NCI-H524 treated with DMSO at 0.1 percent for 48 hours (cell line): Measurements from ENCODE around the gene CREB5.
"Not testable (repeated sequence)": the region's sequence is repeated elsewhere in the genome, so short reads cannot be mapped to it uniquely, and the experiment has no call there.

Experiments used
- DNase-seq: peaks from one replicate; lab custom pipeline; 2025; lab: John Stamatoyannopoulos, UW

The CREB5 gene

DNA sequence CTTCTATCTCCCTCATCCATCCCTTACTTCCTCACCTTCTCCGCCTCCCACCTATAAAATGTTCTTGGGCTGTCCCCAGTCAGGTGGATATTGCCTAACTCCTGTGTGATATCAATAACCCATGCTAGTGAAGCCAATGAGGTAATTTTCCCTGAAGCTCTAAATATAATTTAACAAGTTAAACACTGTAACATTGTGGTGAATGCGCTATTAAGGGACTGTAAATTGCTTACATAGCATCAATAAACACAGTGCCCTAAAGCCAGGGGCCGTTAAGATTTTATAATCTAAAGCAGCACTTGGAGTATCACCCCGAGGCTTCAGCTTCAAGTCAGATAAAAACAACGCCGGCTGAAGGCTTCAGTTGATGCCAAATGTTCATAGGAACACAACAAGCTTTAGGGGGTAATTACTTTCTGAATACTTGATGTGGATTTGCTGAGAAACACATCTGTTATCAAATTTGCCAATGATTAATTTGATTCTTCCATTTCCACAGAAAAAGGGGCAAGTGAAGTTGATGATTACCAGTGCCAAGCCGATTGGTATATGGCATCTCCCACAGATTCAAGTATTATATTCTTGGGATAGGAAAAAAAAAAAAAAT is 138.4 kb downstream of the CREB5 start:
- DNase-seq: peak; percentile 88

DNA sequence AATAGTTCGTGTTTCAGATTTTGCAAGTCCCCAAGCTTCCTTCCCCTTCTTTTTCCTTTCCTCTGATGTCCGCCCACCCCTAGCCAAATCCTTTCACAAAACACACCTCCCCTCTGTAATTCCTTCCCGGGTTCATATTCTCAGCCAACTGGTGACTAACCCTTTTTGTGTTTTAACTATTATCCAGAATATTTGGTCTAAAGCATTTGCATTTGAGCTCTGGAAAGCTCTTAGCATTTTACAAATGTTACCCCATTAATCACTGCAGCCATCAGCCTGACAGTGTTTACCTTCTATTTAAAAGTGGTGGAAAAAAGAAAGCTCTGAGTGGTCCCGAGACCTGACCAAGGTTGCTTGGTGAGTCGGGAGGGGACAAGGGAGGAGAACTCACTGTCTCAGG is 139.0 kb downstream of the CREB5 start:
- no peak for DNase-seq

DNA sequence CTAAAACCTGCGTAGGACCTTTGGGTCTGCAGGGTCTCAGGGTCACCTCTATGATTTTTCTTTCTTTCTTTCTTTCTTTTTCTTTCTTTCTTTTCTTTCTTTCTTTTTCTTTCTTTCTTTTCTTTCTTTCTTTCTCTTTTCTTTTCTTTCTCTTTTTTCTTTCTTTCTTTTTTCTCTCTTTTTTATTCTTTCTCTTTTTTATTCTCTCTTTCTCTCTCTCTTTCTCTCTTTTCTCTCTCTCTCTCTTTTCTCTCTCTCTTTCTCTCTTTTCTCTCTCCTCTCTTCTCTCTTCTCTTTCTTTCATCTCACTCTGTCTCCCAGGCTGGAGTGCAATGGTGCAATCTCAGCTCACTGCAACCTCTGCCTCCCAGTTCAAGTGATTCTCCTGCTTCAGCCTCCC is 139.4 kb downstream of the CREB5 start:
- not testable (repeated sequence) for DNase-seq

DNA sequence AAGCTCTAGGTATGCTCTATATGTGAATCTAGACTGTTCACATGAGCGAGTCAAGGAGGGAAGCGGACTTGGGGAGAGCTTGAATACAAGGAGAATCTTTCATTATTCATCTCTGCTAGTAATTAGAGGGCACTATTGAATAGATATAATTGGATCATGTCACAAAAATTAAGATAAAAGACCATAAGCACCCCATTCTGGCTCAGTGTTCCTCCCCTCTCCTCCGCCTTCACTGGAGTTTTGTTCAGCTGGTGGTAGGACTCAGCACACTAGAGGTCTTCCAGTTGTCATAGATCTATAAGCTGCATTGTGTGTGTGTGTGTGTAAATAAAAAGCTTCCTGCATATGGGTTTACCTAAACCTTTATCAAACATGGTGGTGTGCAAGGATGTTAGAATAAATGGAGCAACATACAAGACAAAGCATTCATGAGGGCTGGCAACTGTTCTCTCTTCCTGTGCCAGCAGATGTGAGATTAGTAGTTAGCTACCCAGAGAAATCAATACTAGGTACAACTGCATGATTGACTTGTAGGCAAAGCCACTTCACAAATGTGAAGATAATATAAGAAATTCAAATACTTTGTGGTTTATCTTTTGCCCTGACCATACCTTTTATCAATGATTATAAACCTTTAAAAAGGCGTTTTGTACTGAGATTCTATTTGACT is 142.6 kb downstream of the CREB5 start:
- no peak for DNase-seq

DNA sequence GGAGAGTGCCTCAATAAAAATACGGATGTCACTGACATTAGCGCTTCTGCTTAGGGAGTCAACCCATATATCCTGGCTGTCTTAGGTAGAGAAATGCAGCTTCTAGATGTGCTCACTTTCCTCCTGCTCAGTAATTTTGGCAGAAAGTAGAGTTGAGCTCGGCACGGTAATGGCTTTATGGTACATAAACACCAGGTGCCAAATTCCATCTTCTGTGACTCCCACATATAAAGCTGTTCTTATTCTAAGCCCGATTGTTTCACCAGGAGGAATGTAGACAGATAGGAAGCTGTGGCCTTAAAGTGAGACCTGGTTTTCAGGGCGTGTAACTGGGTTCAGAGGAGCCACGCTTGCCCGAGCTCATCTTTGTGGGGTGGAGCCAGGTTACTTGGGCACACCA is 143.7 kb downstream of the CREB5 start:
- DNase-seq: no peak

DNA sequence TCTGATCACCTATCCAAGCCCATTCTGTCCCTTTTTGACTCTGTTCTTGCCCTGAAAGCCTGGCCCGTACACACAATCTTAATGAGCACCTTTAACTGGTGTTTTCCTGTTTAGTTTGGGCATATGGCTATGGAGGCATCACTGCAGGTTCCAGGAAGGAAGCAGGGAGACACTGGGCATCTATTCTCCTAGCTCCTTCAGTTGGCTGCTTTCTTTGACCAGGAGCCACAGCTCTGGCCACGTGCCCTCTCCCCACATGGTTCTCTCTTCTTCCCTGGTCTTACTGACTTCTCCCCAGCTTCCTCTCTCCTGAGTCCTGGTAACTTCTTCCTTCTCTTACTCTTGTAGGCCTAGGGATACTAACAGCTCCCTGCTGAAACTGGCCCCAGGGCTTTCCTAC is 144.4 kb downstream of the CREB5 start:
- DNase-seq: no peak

DNA sequence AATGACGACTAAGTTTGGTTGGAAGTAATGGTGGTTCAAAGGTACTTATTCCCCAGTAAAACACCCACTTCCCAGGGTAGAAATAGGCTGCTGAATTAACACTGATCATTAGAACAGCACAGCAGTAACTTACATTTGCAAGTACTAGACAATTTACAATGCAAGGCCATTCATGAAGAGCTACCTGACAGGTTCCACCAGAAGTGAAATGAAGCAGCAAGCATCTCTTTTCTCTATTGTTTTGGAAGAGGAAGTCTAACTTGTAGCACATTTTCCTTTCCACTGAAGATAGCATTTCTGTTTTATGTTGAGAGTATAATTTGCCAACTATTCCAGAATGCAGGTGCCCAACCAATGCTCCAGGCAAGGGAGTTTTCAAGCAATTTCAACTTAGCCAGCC is 145.9 kb downstream of the CREB5 start:
- no peak for DNase-seq

DNA sequence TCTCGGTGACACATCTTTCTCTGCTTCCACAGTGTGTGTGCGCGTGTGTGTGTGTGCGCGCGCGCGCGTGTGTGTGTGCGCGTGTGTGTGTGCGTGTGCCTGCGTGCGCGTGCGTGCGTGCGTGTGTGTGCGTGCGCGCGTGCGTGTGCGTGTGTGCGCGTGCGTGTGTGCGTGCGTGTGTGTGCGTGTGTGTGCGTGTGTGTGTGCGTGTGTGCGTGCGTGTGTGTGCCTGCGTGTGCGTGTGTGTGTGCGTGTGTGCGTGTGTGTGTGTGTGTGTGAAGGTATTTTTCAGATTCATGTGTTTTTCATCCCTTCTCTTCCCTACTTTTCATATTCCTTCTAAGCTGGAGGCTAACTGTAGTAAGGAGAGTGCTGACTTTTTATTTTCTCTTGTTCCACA is 148.4 kb downstream of the CREB5 start:
- DNase-seq: no peak

DNA sequence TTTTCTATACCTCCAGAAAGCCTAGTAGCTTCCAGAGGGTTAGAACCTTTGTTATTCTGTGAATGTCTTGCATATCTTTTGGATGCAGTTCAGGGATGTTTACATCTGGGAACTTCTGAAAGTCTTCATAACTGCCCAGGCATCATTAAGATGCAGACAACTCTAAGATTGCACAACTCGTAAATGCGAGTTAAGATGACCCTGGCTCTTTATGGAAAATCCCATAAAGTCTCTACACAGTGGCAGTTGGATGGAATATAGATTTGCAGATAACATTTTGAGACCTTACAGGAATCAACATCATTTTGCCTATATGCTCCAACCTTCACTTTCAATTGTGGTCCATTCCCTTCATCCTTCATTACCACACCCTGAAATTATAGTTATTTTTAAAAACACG is 151.7 kb downstream of the CREB5 start:
- DNase-seq: no peak

DNA sequence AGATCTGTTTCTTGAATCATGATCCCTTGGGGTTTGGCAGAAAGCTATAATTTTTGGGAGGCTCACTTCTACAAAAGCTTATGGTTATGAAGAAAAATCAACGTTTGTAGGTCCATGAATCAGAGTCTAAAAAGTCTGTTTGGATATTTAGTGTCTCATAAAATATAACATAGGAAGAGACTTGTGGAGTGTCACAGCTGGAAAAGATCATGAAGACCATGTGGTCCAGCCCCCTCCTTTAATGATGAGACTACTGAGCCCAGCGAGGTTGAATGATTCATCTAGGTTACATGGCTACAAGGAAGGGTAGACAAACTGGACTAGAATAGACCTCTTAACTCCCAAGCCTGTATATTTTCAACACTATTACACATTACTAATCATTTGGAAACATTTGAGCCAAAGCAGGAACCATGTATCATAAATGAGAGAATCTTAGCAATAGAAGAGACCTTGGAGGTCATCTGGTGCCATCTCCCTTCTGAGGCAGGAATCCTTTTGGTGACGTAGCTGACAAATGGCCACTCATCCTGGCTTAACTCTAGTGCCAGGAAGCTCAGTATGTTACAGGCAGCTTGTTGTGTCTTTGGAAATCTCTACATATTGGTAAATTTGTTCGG is 152.5 kb downstream of the CREB5 start:
- no peak for DNase-seq

DNA sequence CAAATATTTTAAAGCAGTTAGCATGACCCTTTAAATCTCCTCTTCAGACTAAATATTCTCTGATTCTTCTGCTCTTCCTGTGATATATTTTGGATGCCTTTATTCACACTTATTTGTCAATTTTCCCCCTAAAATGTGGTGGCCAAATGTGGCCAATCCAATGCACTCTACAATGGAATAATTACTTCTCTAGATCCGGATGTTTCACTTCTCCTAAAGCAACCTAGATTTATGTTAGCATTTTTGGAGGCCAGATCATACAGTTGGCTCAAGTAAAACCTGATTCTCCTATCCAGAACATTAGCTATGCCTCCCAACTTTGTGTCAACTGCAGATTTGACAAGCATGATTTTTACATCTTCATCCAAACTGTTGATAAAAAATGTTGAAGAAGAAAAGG is 153.7 kb downstream of the CREB5 start:
- DNase-seq: no peak

DNA sequence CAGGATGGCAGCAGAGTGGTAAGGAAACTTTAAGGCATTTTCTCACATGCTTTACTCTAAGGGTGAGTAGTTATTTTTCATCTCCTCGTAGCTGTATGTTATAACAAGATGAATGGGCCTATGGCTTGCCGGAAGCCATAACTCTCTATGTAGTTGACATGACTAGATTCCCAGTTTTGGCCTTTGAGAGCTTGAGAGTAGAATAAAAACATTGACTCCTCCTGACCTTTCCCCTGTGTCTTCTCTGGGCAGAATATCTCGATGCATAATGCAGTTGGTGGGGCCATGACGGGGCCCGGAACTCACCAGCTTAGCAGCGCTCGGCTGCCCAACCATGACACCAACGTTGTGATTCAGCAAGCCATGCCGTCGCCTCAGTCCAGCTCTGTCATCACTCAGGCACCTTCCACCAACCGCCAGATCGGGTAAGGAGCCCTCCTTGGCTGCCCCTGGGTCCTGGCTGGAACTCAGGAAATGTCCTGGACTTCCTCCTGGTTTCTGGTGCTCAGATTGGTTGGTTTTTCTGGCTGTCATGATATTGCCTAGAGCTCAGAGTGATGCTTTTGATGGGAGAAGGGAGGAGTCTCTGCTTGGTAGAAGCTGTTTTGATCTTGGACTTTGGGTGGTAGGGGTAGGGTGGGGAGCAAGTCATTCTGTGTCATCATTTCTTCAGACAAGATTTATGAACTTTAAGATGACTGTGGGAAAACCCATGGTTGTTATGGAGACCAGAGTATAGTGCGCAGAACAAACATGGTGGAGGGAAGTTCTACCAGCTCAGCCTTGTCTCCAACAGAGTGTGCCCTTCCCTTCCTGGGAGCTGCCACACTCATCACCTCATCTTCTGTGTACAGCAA is 158.0 kb downstream of the CREB5 start:
- no peak for DNase-seq

DNA sequence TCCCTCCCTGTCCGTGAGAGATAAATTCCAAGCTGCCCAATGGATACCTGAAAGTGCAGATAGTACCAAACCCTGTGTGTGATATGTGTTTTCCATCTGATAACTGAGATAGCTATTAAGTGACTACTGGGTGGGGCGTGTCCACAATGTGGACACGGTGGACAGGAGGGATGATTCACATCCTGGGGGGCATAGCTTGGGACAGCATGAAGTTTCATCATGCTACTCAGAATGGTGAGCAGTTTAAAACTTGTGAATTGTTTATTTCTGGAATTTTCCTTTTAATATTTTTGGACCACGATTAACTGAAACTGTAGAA is 158.6 kb downstream of the CREB5 start:
- no peak for DNase-seq

DNA sequence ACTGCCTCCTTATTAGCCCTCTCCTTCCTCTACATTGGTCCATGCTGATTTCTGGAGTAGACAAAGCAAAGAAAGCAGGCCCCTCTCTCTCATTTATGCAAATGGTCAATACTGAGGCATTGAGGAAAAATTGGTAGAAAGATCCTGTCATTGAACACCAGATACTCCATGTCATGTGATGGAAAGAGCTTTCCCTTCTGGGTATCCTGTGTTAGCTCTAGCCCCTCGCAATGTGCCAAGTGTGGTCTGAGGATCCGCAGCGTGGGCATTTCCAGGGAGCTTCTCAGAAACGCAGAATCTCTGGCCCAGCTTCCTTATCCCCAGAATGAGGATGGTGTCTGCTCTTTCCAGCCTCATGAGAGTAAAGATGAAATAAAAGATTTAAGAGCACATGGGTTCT is 159.1 kb downstream of the CREB5 start:
- DNase-seq: no peak

DNA sequence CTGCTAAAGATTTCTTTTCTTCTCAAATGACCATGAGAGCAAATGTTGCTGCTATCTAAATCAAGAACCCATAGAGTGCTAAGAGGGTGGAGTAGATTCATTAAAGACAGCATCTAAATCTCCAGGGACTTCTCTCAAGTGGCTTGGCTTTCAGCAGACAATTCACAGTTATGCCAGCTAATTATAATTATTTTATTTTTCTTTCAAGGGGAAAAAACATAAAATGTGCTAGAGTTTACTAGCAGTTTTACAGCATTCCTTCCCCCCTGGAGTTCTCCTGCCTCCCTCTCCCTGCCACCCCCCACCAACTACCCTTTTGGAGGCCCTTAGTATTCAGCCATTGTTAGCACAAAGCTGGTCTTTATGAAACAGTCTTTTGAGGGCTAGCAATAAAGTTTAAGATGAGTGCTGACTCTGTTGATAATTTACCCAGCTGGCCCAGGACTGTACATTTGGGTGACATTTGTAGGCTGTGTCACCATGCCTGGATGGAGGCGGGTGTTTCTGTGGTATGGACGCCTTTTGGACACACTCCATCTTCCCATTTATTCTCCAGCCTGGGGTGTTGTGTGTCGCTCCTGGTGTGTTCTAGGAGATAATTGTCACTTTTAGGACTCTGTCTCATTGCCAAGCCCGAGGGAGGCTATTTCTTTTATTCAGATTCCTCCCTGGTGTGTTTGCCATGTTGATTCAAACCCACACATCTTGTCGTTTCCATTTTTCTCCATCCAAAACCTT is 160.2 kb downstream of the CREB5 start:
- DNase-seq: no peak

DNA sequence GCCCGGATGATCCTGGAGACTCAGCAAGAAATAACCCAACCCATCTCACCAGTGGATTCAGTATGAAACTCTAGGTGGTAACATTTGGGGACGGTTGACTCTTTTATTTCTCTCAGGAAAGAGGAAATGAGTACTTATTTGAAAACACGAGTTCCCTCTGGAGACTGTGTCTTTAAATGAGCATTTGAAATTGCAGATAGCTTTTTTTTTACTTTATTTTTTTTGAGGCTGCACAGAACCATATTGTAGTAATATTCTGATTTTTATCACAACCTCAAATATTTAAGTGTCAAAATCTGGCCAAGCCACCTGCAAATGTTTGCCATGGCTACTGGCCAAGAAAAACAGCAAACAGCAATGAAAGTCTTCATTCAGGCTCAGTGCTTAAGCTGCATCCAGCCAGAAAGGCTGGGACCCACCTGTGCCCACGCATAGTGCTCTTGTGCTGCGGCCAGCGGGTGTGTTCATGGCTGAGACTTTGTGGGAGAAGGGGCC is 160.8 kb downstream of the CREB5 start:
- no peak for DNase-seq

DNA sequence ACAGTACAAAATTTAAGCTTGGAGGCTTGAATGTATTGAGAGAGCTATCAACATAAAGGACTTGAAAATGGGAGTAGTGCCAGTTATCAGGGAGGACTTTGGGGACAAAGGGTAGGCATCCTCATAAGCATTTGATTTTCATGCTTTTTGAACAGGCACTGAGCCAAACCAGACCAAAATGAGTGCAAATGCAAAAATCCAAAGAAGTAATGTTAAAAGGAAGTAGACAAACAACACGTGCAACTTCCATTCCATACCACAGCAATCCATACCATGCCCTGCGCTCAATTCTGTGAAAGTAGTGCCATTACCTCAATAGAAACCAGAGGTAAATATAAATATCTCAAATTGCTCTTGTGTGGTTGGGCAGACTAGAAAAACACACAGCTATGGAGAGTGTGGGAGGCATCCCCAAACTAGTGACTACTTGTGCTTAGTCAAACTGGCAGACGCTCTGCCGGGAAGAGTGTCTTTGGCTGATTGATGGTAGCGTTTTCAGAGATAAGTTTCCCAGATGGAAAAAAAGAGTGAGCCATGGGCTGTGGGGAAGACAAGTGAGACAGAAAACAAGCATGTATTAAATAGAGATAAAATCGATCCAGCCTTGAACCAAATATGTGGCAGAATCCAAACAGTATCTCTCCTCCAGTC is 161.5 kb downstream of the CREB5 start:
- DNase-seq: no peak

DNA sequence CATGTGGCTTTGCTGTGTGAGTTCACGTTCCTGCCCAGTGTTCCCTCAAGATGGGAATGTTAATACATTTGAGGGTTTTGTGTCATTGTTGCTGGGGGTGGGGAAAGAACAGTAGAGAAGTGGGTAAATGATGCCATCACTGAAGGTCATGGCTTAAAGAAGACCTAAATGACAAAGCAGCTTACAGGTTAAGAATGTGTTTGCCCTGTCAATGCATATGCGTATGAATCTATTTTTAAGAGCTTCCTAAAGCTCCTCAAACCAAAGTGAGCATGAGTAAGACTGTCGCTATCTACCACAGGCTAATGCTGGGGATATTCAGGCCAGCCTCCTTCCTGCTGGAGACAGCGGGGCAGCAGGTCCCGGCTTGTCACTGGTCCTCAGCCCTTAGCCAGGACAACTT is 162.9 kb downstream of the CREB5 start:
- no peak for DNase-seq

DNA sequence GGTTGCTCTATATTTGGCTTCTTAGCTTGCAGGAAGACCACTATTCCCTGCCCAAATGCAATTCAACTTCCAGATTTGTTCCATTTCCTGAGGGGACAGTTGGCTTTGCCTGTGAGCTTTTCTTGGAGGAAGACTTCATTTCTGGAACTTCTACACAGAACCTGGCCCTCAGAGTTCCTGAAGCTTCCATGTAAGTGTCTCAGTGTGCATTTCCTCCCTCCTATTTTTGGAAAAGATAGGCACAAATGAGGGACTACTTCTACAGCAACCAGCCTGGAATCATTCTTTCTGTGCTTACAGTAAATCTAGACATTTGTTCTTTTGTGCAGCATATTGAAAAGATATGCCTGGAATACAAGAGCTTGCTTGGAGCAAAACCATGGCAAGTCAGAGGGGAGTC is 164.3 kb downstream of the CREB5 start:
- no peak for DNase-seq

DNA sequence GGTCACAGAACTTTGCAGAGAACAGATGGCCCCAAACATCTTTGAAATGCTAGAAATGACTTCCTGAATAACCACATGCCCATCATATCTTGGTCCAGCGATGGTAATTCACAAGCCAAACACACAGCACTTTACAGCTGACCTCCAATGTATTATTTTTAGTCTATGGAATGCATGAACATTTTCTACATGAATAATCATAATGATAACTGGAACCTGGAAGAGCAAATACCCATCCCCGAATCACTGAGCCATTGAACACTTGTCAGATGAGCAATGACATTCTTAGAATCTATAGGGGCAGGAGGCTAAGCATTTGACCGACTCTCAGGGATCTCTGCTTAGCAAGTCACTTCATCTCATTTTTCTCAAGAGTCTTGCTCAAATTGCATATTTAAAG is 167.3 kb downstream of the CREB5 start:
- DNase-seq: no peak

DNA sequence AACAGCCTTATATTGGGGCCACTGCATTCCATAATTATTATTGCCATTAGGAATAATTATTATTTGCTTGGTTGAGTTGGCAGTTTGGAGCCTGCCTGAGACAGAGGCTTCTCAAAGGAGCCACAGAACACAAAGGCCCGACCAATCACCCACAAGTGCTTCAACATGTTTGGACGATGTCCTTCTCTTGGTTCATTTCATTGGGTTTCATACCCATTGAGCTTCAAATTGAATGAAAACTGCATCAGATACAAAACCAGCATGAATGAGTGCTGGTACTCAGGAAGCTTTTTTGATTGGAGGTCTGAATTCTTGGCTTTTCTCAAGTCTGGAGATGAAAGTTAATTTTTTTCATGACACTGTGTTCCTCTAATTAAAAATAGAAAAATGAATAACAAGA is 168.3 kb downstream of the CREB5 start:
- no peak for DNase-seq

DNA sequence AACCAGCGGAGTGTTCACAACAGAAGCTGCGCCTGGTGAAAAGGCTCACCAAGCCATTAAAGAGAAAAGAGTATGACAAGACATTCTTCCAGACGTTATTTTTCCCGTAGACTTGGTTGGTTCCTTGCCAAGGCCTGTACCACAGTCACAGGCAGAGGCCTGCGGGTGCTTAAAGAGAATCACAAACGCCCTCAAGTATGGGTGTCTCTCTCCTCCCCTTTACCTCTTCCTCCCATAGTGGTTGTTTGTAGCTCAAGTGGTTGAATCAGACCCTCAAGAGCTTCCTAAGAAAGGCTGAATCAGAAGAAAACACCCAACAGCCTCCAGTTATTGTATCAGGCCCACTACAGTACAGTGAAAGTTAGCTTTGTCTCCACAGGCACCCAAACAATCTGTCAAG is 169.0 kb downstream of the CREB5 start:
- DNase-seq: no peak
